H9 (cell line): ENCODE results near the gene LRSAM1. TPM values are rescaled to one million over a fixed set of nuclear protein-coding genes. Genes with fewer than 3 reads are reported as not detected.

ENCODE experiments used
- DNase-seq: peaks from one replicate; pipeline ENCODE4 v3.0.0-alpha.2; 2017
- H2AFZ ChIP-seq: one replicate; pipeline ENCODE4 v1.6.1; 2013; ENCODE audit warnings: mild to moderate bottlenecking, low read length, control low read depth, moderate library complexity
- H2AK5ac ChIP-seq: 2 replicates; pipeline ENCODE4 v1.6.1; 2013; ENCODE audit warnings: low read length, control low read depth, mixed read lengths; ENCODE audit not compliant: insufficient read length
- H2BK120ac ChIP-seq: one replicate; pipeline ENCODE4 v1.6.1; 2013; ENCODE audit warnings: low read depth, mild to moderate bottlenecking, low read length, control low read depth, inconsistent platforms; ENCODE audit not compliant: poor library complexity, severe bottlenecking
- H2BK12ac ChIP-seq: 2 replicates; pipeline ENCODE4 v1.6.1; 2013; ENCODE audit warnings: low read length, control low read depth, mixed read lengths, low read depth; ENCODE audit not compliant: insufficient read length
- H2BK15ac ChIP-seq: 2 replicates; pipeline ENCODE4 v1.6.1; 2013; ENCODE audit warnings: low read depth, low read length, control low read depth
- H2BK20ac ChIP-seq: one replicate; pipeline ENCODE4 v1.6.1; 2013; ENCODE audit warnings: low read depth, mild to moderate bottlenecking, low read length, control low read depth, inconsistent platforms; ENCODE audit not compliant: poor library complexity, severe bottlenecking
- H2BK5ac ChIP-seq: 2 replicates; pipeline ENCODE4 v1.6.1; 2013; ENCODE audit warnings: low read length, control low read depth, mixed read lengths; ENCODE audit not compliant: insufficient read length
- H3K14ac ChIP-seq: 2 replicates; pipeline ENCODE4 v1.6.1; 2013; ENCODE audit warnings: low read length, control low read depth; ENCODE audit not compliant: insufficient read depth
- H3K18ac ChIP-seq: 2 replicates; pipeline ENCODE4 v1.6.1; 2013; ENCODE audit warnings: low read depth, mild to moderate bottlenecking, mixed read lengths, low read length, control low read depth; ENCODE audit not compliant: insufficient read length
- H3K23ac ChIP-seq: 2 replicates; pipeline ENCODE4 v1.6.1; 2013; ENCODE audit warnings: low read length, control low read depth, mixed read lengths, low read depth; ENCODE audit not compliant: insufficient read length
- H3K23me2 ChIP-seq: 2 replicates; pipeline ENCODE4 v1.6.1; 2013; ENCODE audit warnings: low read depth, mild to moderate bottlenecking, mixed read lengths, low read length, control low read depth; ENCODE audit not compliant: insufficient read length, poor library complexity, severe bottlenecking
- H3K27ac ChIP-seq: 2 replicates; pipeline ENCODE4 v1.5.1; 2013; ENCODE audit warnings: low read length, control low read depth, mixed read lengths, low read depth; ENCODE audit not compliant: insufficient read length
- H3K27me3 ChIP-seq: 2 replicates; pipeline ENCODE4 v1.6.1; 2013; ENCODE audit warnings: low read length, control low read depth, inconsistent platforms; ENCODE audit not compliant: insufficient read depth
- H3K4ac ChIP-seq: 2 replicates; pipeline ENCODE4 v1.6.1; 2013; ENCODE audit warnings: low read depth, mild to moderate bottlenecking, control low read depth, inconsistent platforms, low read length, moderate library complexity
- H3K4me1 ChIP-seq: 2 replicates; pipeline ENCODE4 v1.6.1; 2013; ENCODE audit warnings: low read length, control low read depth, inconsistent platforms; ENCODE audit not compliant: insufficient read depth
- H3K4me2 ChIP-seq: 2 replicates; pipeline ENCODE4 v1.6.1; 2013; ENCODE audit warnings: low read length, control low read depth, mixed read lengths; ENCODE audit not compliant: insufficient read length, insufficient read depth
- H3K56ac ChIP-seq: 2 replicates; pipeline ENCODE4 v1.6.1; 2013; ENCODE audit warnings: low read depth, mild to moderate bottlenecking, mixed read lengths, low read length, control low read depth; ENCODE audit not compliant: insufficient read length
- H3K79me1 ChIP-seq: 2 replicates; pipeline ENCODE4 v1.6.1; 2013; ENCODE audit warnings: low read depth, mild to moderate bottlenecking, moderate library complexity, low read length, control low read depth, inconsistent platforms; ENCODE audit not compliant: insufficient read depth, poor library complexity, severe bottlenecking
- H3K79me2 ChIP-seq: 2 replicates; pipeline ENCODE4 v1.6.1; 2013; ENCODE audit warnings: low read length, control low read depth, inconsistent platforms; ENCODE audit not compliant: insufficient read depth
- H3K9ac ChIP-seq: 2 replicates; pipeline ENCODE4 v1.6.1; 2013; ENCODE audit warnings: low read length, control low read depth, mixed read lengths; ENCODE audit not compliant: insufficient read length; ENCODE audit errors: extremely low read depth
- H3K9me3 ChIP-seq: one replicate; pipeline ENCODE4 v1.6.1; 2013; ENCODE audit warnings: low read depth, low read length, inconsistent platforms; ENCODE audit not compliant: control insufficient read depth
- H3T11ph ChIP-seq: one replicate; pipeline ENCODE4 v1.6.1; 2013; ENCODE audit warnings: mild to moderate bottlenecking, low read length, control low read depth, inconsistent platforms
- H4K20me1 ChIP-seq: one replicate; pipeline ENCODE4 v1.6.1; 2013; ENCODE audit not compliant: control insufficient read depth, insufficient read length, insufficient read depth
- H4K5ac ChIP-seq: 2 replicates; pipeline ENCODE4 v1.6.1; 2013; ENCODE audit warnings: low read depth, mild to moderate bottlenecking, mixed read lengths, low read length, control low read depth; ENCODE audit not compliant: insufficient read length
- H4K8ac ChIP-seq: replicated peaks from 2 replicates; pipeline ENCODE4 v1.6.1; 2013; ENCODE audit warnings: low read length, control low read depth, mixed read lengths, low read depth; ENCODE audit not compliant: insufficient read length
- H4K91ac ChIP-seq: 2 replicates; pipeline ENCODE4 v1.6.1; 2013; ENCODE audit warnings: low read depth, mild to moderate bottlenecking, moderate library complexity, mixed read lengths, low read length, control low read depth; ENCODE audit not compliant: insufficient read length
- H3K27ac Mint-ChIP-seq, 3 experiments: 2 replicates in 2 of 3; 3 replicates in 1 of 3; pipeline ENCODE4 v1.8.0; 2020 to 2021; ENCODE audit warnings: mixed read lengths in 3 of 3, mild to moderate bottlenecking in 1 of 3, moderate library complexity in 1 of 3
- H3K27me3 Mint-ChIP-seq: 2 replicates; pipeline ENCODE4 v1.8.0; 2021; ENCODE audit warnings: low read depth, mild to moderate bottlenecking, moderate library complexity, mixed read lengths
- H3K36me3 Mint-ChIP-seq, 3 experiments: 2 replicates in 2 of 3; 3 replicates in 1 of 3; pipeline ENCODE4 v1.8.0; 2020 to 2021; ENCODE audit warnings: low read depth in 3 of 3, mixed read lengths in 3 of 3; ENCODE audit not compliant: insufficient read depth in 1 of 3
- H3K4me1 Mint-ChIP-seq, 2 experiments: 2 replicates each; pipeline ENCODE4 v1.8.0; 2020; ENCODE audit warnings: mixed read lengths in 2 of 2
- H3K4me3 Mint-ChIP-seq, 2 experiments: 2 replicates in 1 of 2; 3 replicates in 1 of 2; pipeline ENCODE4 v1.8.0; 2020 to 2021; ENCODE audit warnings: mild to moderate bottlenecking in 2 of 2, mixed read lengths in 2 of 2, moderate library complexity in 1 of 2
- H3K9me3 Mint-ChIP-seq, 2 experiments: 2 replicates in 1 of 2; 3 replicates in 1 of 2; pipeline ENCODE4 v1.8.0; 2020; ENCODE audit warnings: mild to moderate bottlenecking in 2 of 2, mixed read lengths in 2 of 2, moderate library complexity in 1 of 2
- CTCF ChIP-seq: fragments of 200-600 bp; sonication (generic); conservative IDR thresholded peaks from 3 replicates; pipeline ENCODE4 v1.8.0; 2021; ENCODE audit warnings: antibody characterized with exemption, mild to moderate bottlenecking
- WGBS: extraction: QIAGEN DNeasy Blood & Tissue Kit; methylation state at CpG from one replicate; pipeline ENCODE4 v1.1.7; 2013; ENCODE audit warnings: missing lambda C conversion rate, low lambda C conversion rate, mixed read lengths; ENCODE audit not compliant: insufficient read length; ENCODE audit errors: extremely low coverage; 5-methylcytosine and 5-hydroxymethylcytosine counted together
- total RNA-seq: library from RNA; stranded (reverse); gene quantifications from 2 replicates; pipeline ENCODE4 v1.2.1, GENCODE V29; 2021

LRSAM1 gene
- total RNA-seq, 1 experiment from 2014 or later: 16.2 TPM

DNA sequence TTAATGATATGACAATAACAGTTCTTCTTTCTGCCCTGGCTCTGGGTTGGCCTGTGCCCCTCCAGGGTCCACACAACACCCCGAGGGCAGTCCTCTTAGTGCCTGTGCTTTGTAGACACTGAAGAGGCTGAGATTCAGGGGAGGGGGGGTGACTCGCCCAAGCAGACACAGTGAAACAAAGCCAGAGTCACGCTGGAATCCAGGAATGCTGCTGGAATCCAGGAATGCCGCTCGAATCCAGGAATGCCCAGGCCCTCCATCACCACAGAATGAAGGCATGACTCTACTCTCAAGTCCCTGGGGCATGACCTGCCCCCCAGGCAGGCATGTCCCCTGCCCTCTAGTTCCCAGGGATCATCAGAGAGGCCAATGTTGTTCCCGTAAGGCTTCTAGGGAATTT is 73.1 kb downstream of the LRSAM1 start:
- Mint-ChIP-seq H3K36me3 (peaks cover 46 to 60% (median 49%) of the 10 kb centered on the region in 3 experiments), H3K9me3 (peaks cover 37 to 39% of the 10 kb centered on the region in 2 experiments), H3K4me3 (no peak overlapping the region), H3K4me1 (peaks cover 23 to 26% of the 10 kb centered on the region in 2 experiments), H3K27me3 (peaks cover 1% of the 10 kb centered on the region; the same call in 1 of the 2 replicates), H3K27ac (peak overlapping the region in 1 of 3 experiments; percentile 34; a peak in 1 of 7 replicates)
- Histone ChIP-seq H2BK5ac (no peak overlapping the region), H4K5ac (no peak overlapping the region), H3K27ac (no peak overlapping the region), H4K8ac (no peak overlapping the region), H3K23ac (no peak overlapping the region), H3T11ph (no peak overlapping the region), H3K14ac (no peak overlapping the region), H2BK15ac (no peak overlapping the region), H2AFZ (no peak overlapping the region), H2AK5ac (no peak overlapping the region), H2BK120ac (no peak overlapping the region), H3K56ac (no peak overlapping the region), H3K9ac (no peak overlapping the region), H2BK20ac (no peak overlapping the region), H2BK12ac (no peak overlapping the region), H3K18ac (no peak overlapping the region), H3K9me3 (peaks cover 20% of the 10 kb centered on the region), H3K23me2 (no peaks in the 10 kb centered on the region), H3K79me2 (no peaks in the 10 kb centered on the region), H3K4me2 (no peak overlapping the region), H3K4me1 (peaks cover 2% of the 10 kb centered on the region), H4K91ac (no peak overlapping the region), H4K20me1 (no peaks in the 10 kb centered on the region), H3K79me1 (no peaks in the 10 kb centered on the region), H3K4ac (no peak overlapping the region), H3K27me3 (no peaks in the 10 kb centered on the region)
- peak; percentile 61 for DNase-seq
- no CpG with 5 or more reads among the region's 6 CpGs for WGBS
- no peak for TF ChIP-seq CTCF
